ENCODE results near the gene ASB18. TPM values are rescaled to one million over a fixed set of nuclear protein-coding genes. Genes with fewer than 3 reads are reported as not detected.

ASB18 gene
- total and polyA plus RNA-seq, 9 donors = not detected

DNA sequence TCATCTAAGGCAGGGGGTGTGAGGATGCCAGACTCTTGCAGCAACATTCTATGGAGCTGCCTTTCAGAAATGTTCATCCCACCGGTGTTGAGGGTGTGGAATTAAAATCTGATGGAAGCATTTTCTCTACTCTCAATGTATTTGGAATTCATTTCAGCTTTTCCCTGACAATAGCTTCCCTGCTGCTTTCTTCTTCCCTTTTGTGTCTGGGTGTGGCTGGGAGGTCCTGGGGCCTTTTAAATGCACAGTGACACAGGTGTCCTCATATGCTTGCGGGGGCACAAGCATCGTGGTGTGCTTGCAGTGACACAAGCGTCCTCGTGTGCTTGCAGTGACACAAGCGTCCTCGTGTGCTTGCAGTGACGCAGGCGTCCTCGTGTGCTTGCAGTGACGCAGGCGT lies 43.4 kb upstream of the ASB18 start:
- Histone ChIP-seq H3K36me3 (no peaks in the 10 kb centered on the region), H3K27me3 (no peaks in the 10 kb centered on the region), H3K27ac (no peak overlapping the region), H3K4me3 (no peak overlapping the region), H3K4me1 (ENCODE audit: insufficient read depth) (no peaks in the 10 kb centered on the region), H3K9me3 (no peaks in the 10 kb centered on the region)
- TF ChIP-seq POLR2A (IDR thresholded peaks at IDR 0.05) = no peak
- no peak for TF ChIP-seq EP300 (IDR thresholded peaks at IDR 0.05)
- TF ChIP-seq, protein P1, sequence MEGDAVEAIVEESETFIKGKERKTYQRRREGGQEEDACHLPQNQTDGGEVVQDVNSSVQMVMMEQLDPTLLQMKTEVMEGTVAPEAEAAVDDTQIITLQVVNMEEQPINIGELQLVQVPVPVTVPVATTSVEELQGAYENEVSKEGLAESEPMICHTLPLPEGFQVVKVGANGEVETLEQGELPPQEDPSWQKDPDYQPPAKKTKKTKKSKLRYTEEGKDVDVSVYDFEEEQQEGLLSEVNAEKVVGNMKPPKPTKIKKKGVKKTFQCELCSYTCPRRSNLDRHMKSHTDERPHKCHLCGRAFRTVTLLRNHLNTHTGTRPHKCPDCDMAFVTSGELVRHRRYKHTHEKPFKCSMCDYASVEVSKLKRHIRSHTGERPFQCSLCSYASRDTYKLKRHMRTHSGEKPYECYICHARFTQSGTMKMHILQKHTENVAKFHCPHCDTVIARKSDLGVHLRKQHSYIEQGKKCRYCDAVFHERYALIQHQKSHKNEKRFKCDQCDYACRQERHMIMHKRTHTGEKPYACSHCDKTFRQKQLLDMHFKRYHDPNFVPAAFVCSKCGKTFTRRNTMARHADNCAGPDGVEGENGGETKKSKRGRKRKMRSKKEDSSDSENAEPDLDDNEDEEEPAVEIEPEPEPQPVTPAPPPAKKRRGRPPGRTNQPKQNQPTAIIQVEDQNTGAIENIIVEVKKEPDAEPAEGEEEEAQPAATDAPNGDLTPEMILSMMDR (IDR thresholded peaks at IDR 0.05) = no peak
- DNase-seq = no peak
- 80 to 85% (median 83%) methylated on average over 12 of the region's 12 CpGs for WGBS, 3 donors
- intact Hi-C loops (cut with DNase I) = no loop called here

DNA sequence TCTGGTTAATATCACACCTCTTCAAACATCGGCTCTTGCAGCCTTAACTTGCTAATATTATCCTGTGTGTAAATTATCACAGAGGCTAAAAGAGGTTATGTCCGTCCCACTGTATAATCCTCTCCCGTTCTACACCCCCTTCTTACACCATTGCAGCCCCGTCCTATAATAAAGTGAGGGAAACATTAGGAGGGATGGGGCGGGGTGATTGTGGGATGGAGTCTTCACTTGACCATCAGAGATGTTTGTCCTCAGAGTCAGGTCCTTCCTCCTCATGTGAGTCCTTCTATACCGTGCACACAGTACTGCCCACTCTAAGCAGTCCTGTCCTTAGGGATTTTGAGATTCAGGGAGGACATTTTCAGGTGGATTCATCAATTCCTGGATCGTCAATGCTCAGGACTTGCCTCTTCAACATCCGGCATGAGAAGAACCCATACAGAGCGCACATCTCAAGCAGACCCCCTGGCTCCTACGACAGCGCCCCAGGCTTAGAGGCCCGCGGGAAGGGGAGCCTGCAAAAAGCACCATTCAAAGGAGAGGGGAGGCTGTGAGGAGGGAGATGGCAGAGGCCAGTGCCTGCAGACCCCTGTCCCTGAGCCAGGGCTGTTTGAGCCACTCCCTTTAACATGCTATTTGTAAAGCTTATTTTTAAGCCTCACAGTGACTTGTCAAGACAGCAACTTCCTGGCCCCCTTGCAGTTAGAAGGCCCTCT lies 42.8 kb upstream of the ASB18 start:
- 72 to 80% (median 79%) methylated on average over 13 of the region's 13 CpGs for WGBS, 3 donors
- DNase-seq = no peak

DNA sequence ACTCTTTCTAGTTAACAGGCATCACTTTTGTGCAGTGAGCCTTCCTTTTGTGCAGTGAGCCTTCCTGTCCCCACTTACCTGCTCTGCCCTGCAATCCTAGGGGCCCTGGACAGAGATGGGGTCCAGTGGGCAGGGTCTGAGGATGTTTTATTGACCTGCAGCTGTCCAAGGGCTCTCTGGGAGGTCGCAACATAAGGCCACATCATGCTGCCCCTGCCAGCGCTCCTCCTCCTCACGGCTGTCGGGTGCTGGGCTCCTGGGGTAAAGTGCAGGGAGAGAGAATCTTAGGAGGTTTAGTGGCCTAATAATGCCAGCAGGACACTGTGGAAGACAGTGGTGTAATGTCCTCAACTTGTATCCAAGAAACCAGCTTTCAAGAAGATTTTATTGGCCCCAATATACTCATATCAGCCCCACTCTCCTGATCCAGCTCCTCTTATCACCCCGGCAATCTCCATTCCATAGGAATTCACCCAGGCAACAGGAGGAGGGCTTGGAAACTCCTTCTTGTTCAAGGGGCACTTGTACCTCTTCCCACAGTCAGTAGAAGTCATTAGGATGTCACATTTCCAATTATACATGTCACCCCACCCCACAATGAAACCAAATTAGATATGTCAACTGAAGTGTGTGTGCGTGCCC lies 41.9 kb upstream of the ASB18 start:
- H3K36me3 ChIP-seq = no peaks in the 10 kb centered on the region
- H3K4me3 ChIP-seq = no peak overlapping the region
- no peaks in the 10 kb centered on the region for H3K4me1 ChIP-seq (ENCODE audit: insufficient read depth)
- H3K27me3 ChIP-seq = no peaks in the 10 kb centered on the region
- no peak for DNase-seq
- WGBS, 3 donors = 55 to 64% (median 63%) methylated on average over 6 of the region's 6 CpGs
- TF ChIP-seq EP300 (IDR thresholded peaks at IDR 0.05) (no peak), POLR2A (IDR thresholded peaks at IDR 0.05) (no peak)
- TF ChIP-seq, protein P1 (IDR thresholded peaks at IDR 0.05) = no peak
- H3K27ac ChIP-seq = no peak overlapping the region
- no peaks in the 10 kb centered on the region for H3K9me3 ChIP-seq
- intact Hi-C loops (cut with DNase I) = no loop called here

More for the DNA sequence above, 42.8 kb upstream of the ASB18 start:
- intact Hi-C loops (cut with DNase I) = no loop called here
- Histone ChIP-seq H3K4me3 (no peak overlapping the region), H3K36me3 (no peaks in the 10 kb centered on the region), H3K4me1 (ENCODE audit: insufficient read depth) (no peaks in the 10 kb centered on the region), H3K27ac (no peak overlapping the region), H3K9me3 (no peaks in the 10 kb centered on the region), H3K27me3 (no peaks in the 10 kb centered on the region)
- TF ChIP-seq EP300 (IDR thresholded peaks at IDR 0.05) (no peak), POLR2A (IDR thresholded peaks at IDR 0.05) (no peak)
- TF ChIP-seq, protein P1 (IDR thresholded peaks at IDR 0.05) = no peak

DNA sequence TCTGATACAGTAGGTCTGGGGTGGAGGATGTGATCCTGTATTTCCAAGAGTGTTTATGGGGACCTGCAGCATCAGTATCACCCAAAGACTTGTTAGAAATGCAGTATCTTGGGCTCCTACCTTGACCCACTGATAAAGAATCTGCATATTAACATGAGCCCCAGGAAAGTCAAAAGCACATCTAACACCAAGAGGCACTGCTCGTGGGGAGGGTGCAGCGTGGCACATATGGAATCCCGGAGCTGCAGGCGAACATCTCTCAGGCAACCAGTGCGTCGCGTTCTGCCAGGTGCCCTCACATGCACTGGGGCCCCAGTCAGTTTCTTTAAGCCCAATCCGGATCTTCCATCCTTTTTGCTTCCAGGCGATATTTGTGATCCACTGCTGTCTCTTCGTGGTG lies 41.3 kb upstream of the ASB18 start:
- intact Hi-C loops (cut with DNase I) = no loop called here

More for the DNA sequence above, 41.3 kb upstream of the ASB18 start:
- Histone ChIP-seq H3K27me3 (no peaks in the 10 kb centered on the region), H3K9me3 (no peaks in the 10 kb centered on the region), H3K27ac (no peak overlapping the region), H3K36me3 (no peaks in the 10 kb centered on the region), H3K4me1 (ENCODE audit: insufficient read depth) (no peaks in the 10 kb centered on the region), H3K4me3 (no peak overlapping the region)
- no peak for TF ChIP-seq POLR2A (IDR thresholded peaks at IDR 0.05)
- TF ChIP-seq, protein P1 (IDR thresholded peaks at IDR 0.05) = no peak
- TF ChIP-seq EP300 (IDR thresholded peaks at IDR 0.05) = no peak
- DNase-seq = no peak
- WGBS, 3 donors = 85 to 90% (median 87%) methylated on average over 10 of the region's 10 CpGs
